Ovary (tissue), 9 donors: ENCODE data around the gene NPRL2. TPM values are rescaled to one million over a fixed set of nuclear protein-coding genes. Genes with fewer than 3 reads are reported as not detected.

Experiments
- DNase-seq, 5 donors: peaks; one replicate each; pipeline ENCODE4 v3.0.0-alpha.2; 2019 to 2020
- H3K27ac ChIP-seq, 2 donors: fragments of 200-600 bp; one replicate each; pipeline versions ENCODE4 v1.5.1 to v1.8.0; 2019 to 2022
- H3K27me3 ChIP-seq: fragments of 200-600 bp; one replicate; pipeline ENCODE4 v1.8.0; 2022
- H3K36me3 ChIP-seq: fragments of 200-600 bp; sonication (generic); one replicate; pipeline ENCODE4 v1.5.1; 2019
- H3K4me1 ChIP-seq: one replicate; pipeline ENCODE4 v1.8.1; 2013; ENCODE audit warnings: mild to moderate bottlenecking, moderate library complexity; ENCODE audit not compliant: insufficient read depth
- H3K4me3 ChIP-seq: fragments of 200-600 bp; sonication (generic); one replicate; pipeline ENCODE4 v1.5.1; 2017
- H3K9me3 ChIP-seq, 2 donors: fragments of 200-600 bp in 1 of 2; sonication (generic) in 1 of 2; one replicate each; pipeline versions ENCODE4 v1.5.1 to v1.8.1; 2013 to 2019; ENCODE audit warnings: mild to moderate bottlenecking in 1 of 2, moderate library complexity in 1 of 2
- CTCF ChIP-seq, 3 donors: fragments of 450-650 bp in 2 of 3; fragments of 200-600 bp in 1 of 3; IDR thresholded peaks; one replicate each; pipeline versions ENCODE4 v1.5.1 to v1.8.0; 2016 to 2022; ENCODE audit warnings: antibody characterized with exemption in 3 of 3, mild to moderate bottlenecking in 1 of 3
- EP300 ChIP-seq: sonication (generic); formaldehyde crosslinking; IDR thresholded peaks from one replicate; pipeline ENCODE4 v1.6.1; 2017; ENCODE audit warnings: antibody characterized with exemption
- POLR2A ChIP-seq: fragments of 450-650 bp; IDR thresholded peaks from one replicate; pipeline ENCODE4 v1.6.1; 2017; ENCODE audit warnings: antibody characterized with exemption, mild to moderate bottlenecking, moderate library complexity
- WGBS, 3 donors: extraction: QIAGEN DNeasy Blood & Tissue Kit in 1 of 3; methylation state at CpG; one replicate each; pipeline versions ENCODE4 v1.1.5 to v1.1.7; 2013 to 2017; 5-methylcytosine and 5-hydroxymethylcytosine counted together
- intact Hi-C, 4 donors: fragments of 100-400 bp; cut with DNase I; formaldehyde crosslinking; loops; one replicate each; pipeline versions ENCODE4 v1.11.0 to v1.15.1; 2022 to 2023
- polyA plus RNA-seq, 2 donors: library from polyadenylated mRNA; stranded (reverse); fragments of 200-250 nt in 1 of 2; fragments of 350-450 nt in 1 of 2; fragmentation: Illumina TruSeq in 1 of 2; extraction: RNeasy Lipid Tissue Mini Kit (QIAGEN cat#74804) in 1 of 2; gene quantifications; one replicate each; pipeline ENCODE4 v1.2.3, GENCODE V29; 2013 to 2014
- total RNA-seq, 7 donors: library from RNA; depleted of rRNA in 2 of 7; stranded (reverse); fragments of >200 nt in 2 of 7; fragmentation: NEBNext Ultra II Directional in 3 of 7; extraction: Animal tissue kit (Norgen Biotek cat#: 25700) in 3 of 7; gene quantifications; one replicate each; pipeline versions ENCODE4 v1.1.0 to v1.2.4, GENCODE V29; 2016 to 2023
- donor health status: DM: no; HTN: no; CAD: no; lungs with moderate emphysema.
- donor health status: DM: no; HTN: no; CAD: no.
- donor health status: Bipolar disorder and iron deficiency.
- donor health status: DM: yes; HTN: yes; CAD: no.
- donor health status: DM: no; HTN: no; CAD: no.
- donor health status: DM: yes; HTN: yes; CAD: no.

Gene NPRL2
- total and polyA plus RNA-seq, 9 donors, result 19.4 to 26.3 (median 21.9) TPM

DNA sequence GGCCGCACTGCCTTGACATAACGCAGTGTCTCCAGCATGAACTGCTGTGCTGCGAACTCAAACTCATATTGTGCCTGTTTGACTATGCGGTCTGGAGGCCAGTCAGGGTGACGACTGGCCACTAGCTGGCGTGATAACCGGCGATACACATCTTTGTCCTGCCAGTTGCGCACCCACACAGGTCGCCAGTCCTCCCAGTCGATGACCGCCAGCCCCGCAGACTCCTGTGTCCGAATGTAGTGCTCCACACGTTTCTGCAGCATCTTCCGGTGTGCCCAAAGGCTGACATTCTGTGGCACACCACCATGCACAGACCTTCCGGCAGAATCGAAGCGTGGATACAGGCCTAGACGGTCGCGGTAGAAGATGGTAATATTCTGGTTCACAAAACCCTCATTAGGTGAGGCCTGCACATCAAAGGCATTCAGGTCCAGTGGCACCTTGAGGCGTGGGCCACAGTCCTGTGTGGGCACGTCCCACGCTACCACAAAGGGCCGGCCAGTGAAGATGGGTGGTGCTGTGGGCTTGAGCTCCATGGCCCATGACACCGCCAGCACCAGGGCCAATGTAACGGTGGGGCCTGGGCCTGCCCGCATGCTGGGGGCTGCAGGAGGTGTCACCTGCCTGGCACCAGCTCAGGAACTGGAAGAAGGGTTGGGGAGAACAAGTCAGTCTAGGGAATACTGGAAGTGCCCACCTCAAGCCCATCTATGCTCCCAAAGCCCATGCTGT lies 30.5 kb downstream of the NPRL2 start:
- Histone ChIP-seq H3K4me3 (peak overlapping the region; percentile 65), H3K27ac (no peak overlapping the region), H3K36me3 (no peaks in the 10 kb centered on the region), H3K4me1 (peaks cover 22% of the 10 kb centered on the region), H3K9me3 (no peaks in the 10 kb centered on the region), H3K27me3 (no peaks in the 10 kb centered on the region)
- intact Hi-C loops, result loop anchor here in 2 of 4 donors (2.0 to 10.0 kb wide), 2 partner anchors 17 to 55 kb away; partner anchors contain the start of genes HYAL1 (in 1 of the 2) and SEMA3B (in 1 of the 2)
- 75 to 80% (median 76%) methylated on average over 28 to 29 of the region's 29 CpGs for WGBS, 3 donors
- peak in 2 of 5 donors; percentile 51 for DNase-seq
- TF ChIP-seq CTCF (IDR thresholded peaks at IDR 0.05) (no peak), POLR2A (no peak), EP300 (no peak)

GRCh38 chr3:50319181-50319893 lies 31.2 kb downstream of the NPRL2 start:
- intact Hi-C loops, result no loop called here
- WGBS, 3 donors, result 83 to 89% (median 89%) methylated on average over 16 of the region's 16 CpGs
- no peak for TF ChIP-seq POLR2A
- TF ChIP-seq CTCF (IDR thresholded peaks at IDR 0.05), result no peak
- TF ChIP-seq EP300, result no peak
- Histone ChIP-seq H3K4me3 (no peak overlapping the region), H3K4me1 (peaks cover 22% of the 10 kb centered on the region), H3K27ac (no peak overlapping the region), H3K27me3 (no peaks in the 10 kb centered on the region), H3K36me3 (no peaks in the 10 kb centered on the region), H3K9me3 (no peaks in the 10 kb centered on the region)
- DNase-seq, result peak in 1 of 5 donors; percentile 47

- intact Hi-C loops, result no loop called here
- TF ChIP-seq POLR2A, result no peak
- TF ChIP-seq EP300, result no peak
- TF ChIP-seq CTCF (IDR thresholded peaks at IDR 0.05), result no peak
- Histone ChIP-seq H3K36me3 (no peaks in the 10 kb centered on the region), H3K27me3 (no peaks in the 10 kb centered on the region), H3K9me3 (no peaks in the 10 kb centered on the region), H3K4me1 (peaks cover 22% of the 10 kb centered on the region), H3K27ac (no peak overlapping the region), H3K4me3 (no peak overlapping the region)
- no peak for DNase-seq
- WGBS, 3 donors, result 73 to 82% (median 78%) methylated on average over 10 of the region's 10 CpGs
These were observed 32.0 kb downstream of the NPRL2 start for GRCh38 chr3:50318615-50319014.

DNA sequence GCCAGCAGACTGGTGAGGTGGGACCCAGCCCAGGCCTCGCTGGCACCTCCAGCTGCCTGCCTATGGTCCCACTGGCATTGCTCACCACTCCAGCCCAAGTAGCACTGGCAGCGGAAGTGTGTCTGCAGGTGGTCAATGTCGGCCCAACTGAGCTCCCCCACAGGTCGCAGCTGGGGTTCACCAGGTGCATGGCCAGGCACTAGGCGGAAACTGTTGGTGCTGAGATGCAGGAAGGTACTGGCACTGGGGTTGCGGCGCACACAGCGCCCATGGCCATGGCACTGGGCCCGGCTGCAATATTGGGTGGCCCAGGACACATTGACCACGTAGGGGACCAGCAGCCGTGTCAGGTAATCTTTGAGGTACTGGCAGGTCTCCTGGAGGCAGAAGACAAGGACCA lies 32.4 kb downstream of the NPRL2 start:
- 77 to 83% (median 77%) methylated on average over 9 to 11 of the region's 11 CpGs for WGBS, 3 donors
- no peaks in the 10 kb centered on the region for H3K27me3 ChIP-seq
- intact Hi-C loops, result no loop called here
- no peaks in the 10 kb centered on the region for H3K9me3 ChIP-seq
- TF ChIP-seq CTCF (IDR thresholded peaks at IDR 0.05), result no peak
- TF ChIP-seq EP300, result no peak
- TF ChIP-seq POLR2A, result no peak
- H3K27ac ChIP-seq, result no peak overlapping the region
- no peaks in the 10 kb centered on the region for H3K36me3 ChIP-seq
- peaks cover 22% of the 10 kb centered on the region for H3K4me1 ChIP-seq
- no peak for DNase-seq
- H3K4me3 ChIP-seq, result no peak overlapping the region
